GM18520 (cell line): ENCODE results near the gene ARCN1.

Experiments
- ATAC-seq: cut with Tn5 transposase; IDR thresholded peaks from one replicate; pipeline ENCODE4 v1.9.1; 2021; ENCODE audit not compliant: unreplicated experiment

ARCN1 gene

GRCh38 chr11:118634431-118635236 is 62.4 kb downstream of the ARCN1 start:
- no peak for ATAC-seq

GRCh38 chr11:118635237-118635591 is 63.0 kb downstream of the ARCN1 start:
- ATAC-seq: no peak

- no peak for ATAC-seq
Measured at GRCh38 chr11:118635642-118636041, 63.4 kb downstream of the ARCN1 start.

DNA sequence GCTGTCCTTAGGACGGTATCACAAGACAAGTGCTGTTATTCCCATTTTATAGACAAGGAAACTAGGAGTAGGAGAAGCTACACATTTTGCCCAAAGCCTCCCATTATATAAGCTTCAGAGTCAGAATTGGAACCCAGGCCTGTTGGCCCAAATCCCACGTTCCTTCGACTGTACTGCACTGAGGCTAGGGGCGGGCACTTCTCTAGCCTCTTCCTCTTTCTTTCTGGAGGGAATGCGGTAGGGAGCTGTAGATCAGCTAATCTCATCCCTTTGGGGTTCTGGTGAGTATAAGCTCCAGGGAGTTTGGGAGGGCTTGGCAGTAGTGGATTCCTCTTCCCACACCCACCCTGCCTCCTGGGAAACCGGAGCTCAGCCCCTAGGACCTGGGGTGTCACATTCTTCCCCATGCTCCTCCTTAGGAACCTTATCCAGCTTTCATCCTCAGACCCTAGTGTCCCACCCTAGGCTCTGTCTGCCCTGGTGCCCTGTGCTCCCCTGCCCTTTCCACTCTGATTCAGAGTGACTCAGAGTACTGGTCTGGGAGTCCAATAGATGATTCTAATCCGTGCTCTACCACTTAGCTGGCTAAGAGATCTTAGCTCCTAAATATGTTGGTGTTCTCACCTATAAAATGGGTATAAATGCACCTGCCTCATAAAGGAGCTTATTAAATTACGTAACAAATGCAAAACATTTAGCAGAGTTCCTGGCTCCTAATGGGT is 64.5 kb downstream of the ARCN1 start:
- no peak for ATAC-seq

DNA sequence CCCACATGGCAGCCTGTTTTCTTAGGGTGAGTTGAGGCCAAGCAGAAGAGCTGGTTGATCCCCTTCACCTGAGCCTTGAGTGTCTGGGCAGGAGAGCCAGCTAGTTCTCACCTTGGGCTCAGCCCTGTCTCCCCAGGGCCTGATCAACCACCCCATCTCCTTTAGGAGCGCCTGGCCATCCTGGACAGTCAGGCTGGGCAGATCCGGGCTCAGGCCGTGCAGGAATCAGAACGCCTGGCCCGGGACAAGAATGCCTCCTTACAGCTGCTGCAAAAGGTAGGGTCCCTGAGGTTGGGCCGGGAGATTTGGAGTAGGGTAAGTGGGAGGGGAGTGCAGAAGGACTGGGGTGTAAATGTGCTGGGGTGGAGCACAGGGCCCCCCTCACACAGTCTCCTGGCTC is 66.5 kb downstream of the ARCN1 start:
- ATAC-seq: no peak

GRCh38 chr11:118639899-118640298 is 67.7 kb downstream of the ARCN1 start:
- no peak for ATAC-seq

GRCh38 chr11:118640332-118641154 is 68.3 kb downstream of the ARCN1 start:
- ATAC-seq: no peak

GRCh38 chr11:118641397-118642019 is 69.3 kb downstream of the ARCN1 start:
- no peak for ATAC-seq

- no peak for ATAC-seq
Measured at GRCh38 chr11:118643142-118643994, 71.2 kb downstream of the ARCN1 start.

- no peak for ATAC-seq
Measured at GRCh38 chr11:118643995-118644345, 71.8 kb downstream of the ARCN1 start.

DNA sequence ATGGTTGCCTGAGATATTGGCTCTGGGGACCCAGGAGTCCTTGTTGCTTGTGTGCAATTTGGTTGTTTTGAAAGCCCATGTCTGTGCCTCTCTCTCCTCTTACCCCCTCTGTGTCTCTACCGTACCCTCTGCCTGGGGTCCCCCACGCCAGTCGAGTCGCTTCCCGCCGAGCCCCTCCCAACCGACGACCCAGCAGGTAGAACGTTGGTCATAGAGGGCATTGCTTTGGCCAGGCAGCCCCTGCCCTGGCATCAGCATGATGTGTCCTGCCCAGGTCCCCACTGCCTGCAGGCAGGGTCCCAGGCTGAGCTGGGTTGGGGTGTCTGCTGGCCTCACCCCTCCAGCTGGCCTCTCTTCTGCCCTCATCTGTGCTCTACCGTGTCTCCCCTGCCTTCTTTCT is 72.3 kb downstream of the ARCN1 start:
- no peak for ATAC-seq

DNA sequence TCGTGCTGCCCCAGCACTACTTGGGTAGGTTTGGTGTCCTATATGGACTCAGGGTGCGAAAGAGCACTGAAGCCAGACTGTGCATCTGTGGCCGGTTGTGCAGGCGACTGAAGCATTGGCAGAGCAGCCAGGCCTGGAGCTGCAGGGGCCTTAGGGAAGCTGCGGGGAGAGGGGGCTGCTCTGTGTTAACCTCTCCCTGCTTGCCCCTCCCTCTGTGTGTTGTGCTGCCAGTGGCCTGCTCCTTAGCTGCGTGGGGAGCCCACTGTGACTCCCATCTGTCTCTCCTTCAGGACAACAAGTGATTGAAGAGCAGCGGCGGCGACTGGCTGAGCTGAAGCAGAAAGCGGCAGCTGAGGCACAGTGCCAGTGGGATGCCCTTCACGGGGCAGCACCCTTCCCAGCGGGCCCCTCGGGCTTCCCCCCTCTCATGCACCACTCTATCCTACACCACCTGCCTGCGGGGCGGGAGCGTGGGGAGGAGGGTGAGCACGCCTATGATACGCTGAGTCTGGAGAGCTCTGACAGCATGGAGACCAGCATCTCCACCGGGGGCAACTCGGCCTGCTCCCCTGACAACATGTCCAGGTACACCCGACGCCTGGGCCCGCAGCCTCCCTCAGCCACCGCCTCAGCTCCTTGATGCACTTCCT is 73.0 kb downstream of the ARCN1 start:
- ATAC-seq: no peak

DNA sequence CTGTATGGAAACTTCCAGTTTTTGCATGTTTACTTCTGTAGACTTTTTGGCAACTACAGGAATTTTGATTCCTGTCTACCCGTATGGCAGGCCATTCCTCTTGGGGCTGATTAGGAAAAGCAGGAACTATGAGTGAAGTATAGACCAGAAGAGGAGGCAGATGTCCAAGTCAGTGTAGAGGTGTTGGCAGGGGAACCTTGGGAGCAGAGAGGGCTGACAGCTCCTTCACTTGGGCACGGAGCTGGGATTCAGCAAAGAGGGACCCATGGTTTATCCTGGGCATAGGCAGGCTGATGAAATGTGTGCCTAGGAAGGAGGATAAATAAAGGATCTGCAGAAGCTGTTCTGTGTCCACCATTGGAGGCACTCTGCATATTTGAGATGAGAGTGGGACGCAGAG is 74.2 kb downstream of the ARCN1 start:
- no peak for ATAC-seq

GRCh38 chr11:118648291-118648690 is 76.1 kb downstream of the ARCN1 start:
- ATAC-seq: no peak

- no peak for ATAC-seq
Measured at GRCh38 chr11:118649941-118650340, 77.7 kb downstream of the ARCN1 start.

DNA sequence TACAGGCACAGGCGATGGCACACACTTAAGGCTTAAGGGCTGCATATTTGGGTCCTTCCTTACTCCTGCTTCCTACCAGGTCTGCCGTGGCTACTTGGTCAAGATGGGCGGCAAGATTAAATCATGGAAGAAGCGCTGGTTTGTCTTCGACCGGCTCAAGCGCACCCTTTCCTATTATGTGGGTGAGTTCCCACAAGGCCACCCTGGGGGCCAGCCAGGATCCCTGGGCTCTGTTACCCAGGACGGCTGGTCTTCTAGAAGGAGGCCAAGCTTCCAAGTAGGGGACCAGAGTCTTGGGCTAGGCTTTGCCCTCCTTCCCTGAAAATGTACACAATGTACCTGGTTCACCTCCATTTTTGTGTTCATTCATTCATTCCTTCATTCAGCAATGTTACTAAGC is 78.2 kb downstream of the ARCN1 start:
- no peak for ATAC-seq

- no peak for ATAC-seq
Measured at GRCh38 chr11:118651820-118652219, 79.6 kb downstream of the ARCN1 start.
